NCI-H345 treated with DMSO at 0.1 percent for 48 hours (cell line): Measurements from ENCODE around the gene KPNA3.
"Not testable (repeated sequence)": the region's sequence is repeated elsewhere in the genome, so short reads cannot be mapped to it uniquely, and the experiment has no call there.

Experiments
- DNase-seq: peaks from one replicate; lab custom pipeline; 2025; ENCODE audit not compliant: unreplicated experiment; lab: John Stamatoyannopoulos, UW

Gene KPNA3

GRCh38 chr13:49754146-49754545 lies 38.3 kb downstream of the KPNA3 start:
- no peak for DNase-seq

GRCh38 chr13:49749848-49750247 lies 42.6 kb downstream of the KPNA3 start:
- DNase-seq = no peak

- no peak for DNase-seq
Observed at GRCh38 chr13:49746111-49746510, 46.4 kb downstream of the KPNA3 start.

- no peak for DNase-seq
Observed at GRCh38 chr13:49740870-49741269, 51.6 kb downstream of the KPNA3 start.

- no peak for DNase-seq
Observed at GRCh38 chr13:49739498-49740187, 52.8 kb downstream of the KPNA3 start.

GRCh38 chr13:49733181-49733951 lies 59.1 kb downstream of the KPNA3 start:
- DNase-seq = no peak

GRCh38 chr13:49731766-49732165 lies 60.7 kb downstream of the KPNA3 start:
- DNase-seq = no peak

- DNase-seq = no peak
Observed at GRCh38 chr13:49716615-49717014, 75.9 kb downstream of the KPNA3 start.

- no peak for DNase-seq
Observed at GRCh38 chr13:49714757-49715156, 77.7 kb downstream of the KPNA3 start.

GRCh38 chr13:49711218-49711863 lies 81.1 kb downstream of the KPNA3 start:
- DNase-seq = no peak

GRCh38 chr13:49704264-49704663 lies 88.2 kb downstream of the KPNA3 start:
- DNase-seq = not testable (repeated sequence)

- DNase-seq = no peak
Observed at GRCh38 chr13:49701491-49701890, 91.0 kb downstream of the KPNA3 start.

- DNase-seq = no peak
Observed at GRCh38 chr13:49697468-49697867, 95.0 kb downstream of the KPNA3 start.

GRCh38 chr13:49694446-49694845 lies 98.0 kb downstream of the KPNA3 start:
- DNase-seq = no peak

- DNase-seq = no peak
Observed at GRCh38 chr13:49693877-49694276, 98.6 kb downstream of the KPNA3 start.

GRCh38 chr13:49693191-49693733 lies 99.2 kb downstream of the KPNA3 start:
- no peak for DNase-seq

- peak; percentile 8 for DNase-seq
Observed at GRCh38 chr13:49690995-49691784, 101.3 kb downstream of the KPNA3 start, which contains the start of gene EBPL. EBPL (minus strand) TSS chr13:49691486; CDS start chr13:49691424, 62 bp downstream.

- no peak for DNase-seq
Observed at GRCh38 chr13:49690133-49690994, 102.1 kb downstream of the KPNA3 start.

- no peak for DNase-seq
Observed at GRCh38 chr13:49683489-49683888, 109.0 kb downstream of the KPNA3 start.
